ENCODE measurements around the gene AQP6.
A peak's percentile ranks its signal among the peaks of the same experiment; 100 is the strongest.

The AQP6 gene

DNA sequence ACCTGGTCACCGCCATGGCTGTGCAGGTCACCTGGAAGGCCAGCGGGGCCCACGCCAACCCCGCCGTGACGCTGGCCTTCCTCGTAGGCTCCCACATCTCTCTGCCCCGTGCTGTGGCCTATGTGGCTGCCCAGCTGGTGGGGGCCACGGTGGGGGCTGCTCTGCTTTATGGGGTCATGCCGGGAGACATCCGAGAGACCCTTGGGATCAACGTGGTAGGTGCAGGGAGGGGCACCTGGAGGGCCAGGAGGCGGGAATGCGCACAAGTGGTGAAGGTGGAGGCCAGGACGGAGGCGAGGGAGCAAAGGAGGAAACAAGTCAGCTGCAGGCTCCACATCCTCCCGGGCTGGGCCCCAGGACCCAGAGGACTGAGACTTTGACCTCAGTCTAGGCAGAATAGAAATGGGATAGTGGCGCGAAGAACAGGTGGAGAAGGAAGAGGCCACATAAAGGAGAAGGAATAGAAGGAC, 649 bp downstream of the AQP6 start:
- Histone ChIP-seq H3K36me3 (ENCODE audit: insufficient read depth, low read length) (no peaks in the 10 kb centered on the region), H3K4me3 (ENCODE audit: low read depth, low read length, poor library complexity, severe bottlenecking) (no peak overlapping the region), H4K20me1 (ENCODE audit: insufficient read depth, low read length) (no peaks in the 10 kb centered on the region), H3K27ac (ENCODE audit: low read depth, low read length, poor library complexity, severe bottlenecking) (no peak overlapping the region), H3K79me2 (ENCODE audit: insufficient read depth, low read length) (no peaks in the 10 kb centered on the region), H3K4me2 (ENCODE audit: low read length) (no peak overlapping the region), H2AFZ (ENCODE audit: low read length) (no peak overlapping the region), H3K27me3 (ENCODE audit: insufficient read depth, low read length) (no peaks in the 10 kb centered on the region), H3K9ac (ENCODE audit: low read length) (no peak overlapping the region), H3F3A (ENCODE audit: insufficient read depth, low read length) (no peaks in the 10 kb centered on the region), H3K9me3 (ENCODE audit: low read length) (no peaks in the 10 kb centered on the region), H3K4me1 (ENCODE audit: insufficient read depth, low read length, severe bottlenecking) (no peaks in the 10 kb centered on the region), H3K9me2 (ENCODE audit: low read depth, low read length) (no peaks in the 10 kb centered on the region)
- TF ChIP-seq EZH2 (IDR thresholded peaks at IDR 0.05; ENCODE audit: borderline replicate concordance, low read length): no peak
- TF ChIP-seq, protein P1, sequence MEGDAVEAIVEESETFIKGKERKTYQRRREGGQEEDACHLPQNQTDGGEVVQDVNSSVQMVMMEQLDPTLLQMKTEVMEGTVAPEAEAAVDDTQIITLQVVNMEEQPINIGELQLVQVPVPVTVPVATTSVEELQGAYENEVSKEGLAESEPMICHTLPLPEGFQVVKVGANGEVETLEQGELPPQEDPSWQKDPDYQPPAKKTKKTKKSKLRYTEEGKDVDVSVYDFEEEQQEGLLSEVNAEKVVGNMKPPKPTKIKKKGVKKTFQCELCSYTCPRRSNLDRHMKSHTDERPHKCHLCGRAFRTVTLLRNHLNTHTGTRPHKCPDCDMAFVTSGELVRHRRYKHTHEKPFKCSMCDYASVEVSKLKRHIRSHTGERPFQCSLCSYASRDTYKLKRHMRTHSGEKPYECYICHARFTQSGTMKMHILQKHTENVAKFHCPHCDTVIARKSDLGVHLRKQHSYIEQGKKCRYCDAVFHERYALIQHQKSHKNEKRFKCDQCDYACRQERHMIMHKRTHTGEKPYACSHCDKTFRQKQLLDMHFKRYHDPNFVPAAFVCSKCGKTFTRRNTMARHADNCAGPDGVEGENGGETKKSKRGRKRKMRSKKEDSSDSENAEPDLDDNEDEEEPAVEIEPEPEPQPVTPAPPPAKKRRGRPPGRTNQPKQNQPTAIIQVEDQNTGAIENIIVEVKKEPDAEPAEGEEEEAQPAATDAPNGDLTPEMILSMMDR (IDR thresholded peaks at IDR 0.05; ENCODE audit: low read length): no peak

DNA sequence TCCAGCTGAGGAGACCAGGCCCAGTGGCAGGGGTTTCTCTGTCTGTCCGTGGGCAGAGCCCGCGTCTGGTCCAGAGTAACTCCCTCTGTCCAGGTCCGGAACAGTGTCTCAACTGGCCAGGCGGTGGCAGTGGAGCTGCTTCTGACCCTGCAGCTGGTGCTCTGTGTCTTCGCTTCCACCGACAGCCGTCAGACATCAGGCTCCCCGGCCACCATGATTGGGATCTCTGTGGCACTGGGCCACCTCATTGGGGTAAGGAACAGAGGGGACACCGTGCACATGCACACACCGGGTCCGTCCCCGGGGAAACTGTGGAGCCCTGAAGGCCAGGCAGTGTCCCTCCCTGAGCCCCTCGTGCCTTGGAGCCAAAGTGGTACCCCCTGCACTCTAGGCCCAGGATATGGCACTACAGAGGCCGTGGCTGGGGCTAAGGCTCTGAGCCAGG, 1.5 kb downstream of the AQP6 start:
- no peak for TF ChIP-seq EZH2 (IDR thresholded peaks at IDR 0.05; ENCODE audit: borderline replicate concordance, low read length)
- TF ChIP-seq, protein P1 (IDR thresholded peaks at IDR 0.05; ENCODE audit: low read length): peak; percentile 14; the same call in 1 of the 2 replicates
- no peaks in the 10 kb centered on the region for H3K4me1 ChIP-seq (ENCODE audit: insufficient read depth, low read length, severe bottlenecking)
- no peak overlapping the region for H3K9ac ChIP-seq (ENCODE audit: low read length)
- H3K27ac ChIP-seq (ENCODE audit: low read depth, low read length, poor library complexity, severe bottlenecking): no peak overlapping the region
- no peaks in the 10 kb centered on the region for H3F3A ChIP-seq (ENCODE audit: insufficient read depth, low read length)
- no peak overlapping the region for H3K4me3 ChIP-seq (ENCODE audit: low read depth, low read length, poor library complexity, severe bottlenecking)
- H3K9me3 ChIP-seq (ENCODE audit: low read length): no peaks in the 10 kb centered on the region
- no peaks in the 10 kb centered on the region for H3K79me2 ChIP-seq (ENCODE audit: insufficient read depth, low read length)
- H4K20me1 ChIP-seq (ENCODE audit: insufficient read depth, low read length): no peaks in the 10 kb centered on the region
- H3K27me3 ChIP-seq (ENCODE audit: insufficient read depth, low read length): no peaks in the 10 kb centered on the region
- H3K9me2 ChIP-seq (ENCODE audit: low read depth, low read length): no peaks in the 10 kb centered on the region
- no peak overlapping the region for H3K4me2 ChIP-seq (ENCODE audit: low read length)
- no peaks in the 10 kb centered on the region for H3K36me3 ChIP-seq (ENCODE audit: insufficient read depth, low read length)
- no peak overlapping the region for H2AFZ ChIP-seq (ENCODE audit: low read length)

DNA sequence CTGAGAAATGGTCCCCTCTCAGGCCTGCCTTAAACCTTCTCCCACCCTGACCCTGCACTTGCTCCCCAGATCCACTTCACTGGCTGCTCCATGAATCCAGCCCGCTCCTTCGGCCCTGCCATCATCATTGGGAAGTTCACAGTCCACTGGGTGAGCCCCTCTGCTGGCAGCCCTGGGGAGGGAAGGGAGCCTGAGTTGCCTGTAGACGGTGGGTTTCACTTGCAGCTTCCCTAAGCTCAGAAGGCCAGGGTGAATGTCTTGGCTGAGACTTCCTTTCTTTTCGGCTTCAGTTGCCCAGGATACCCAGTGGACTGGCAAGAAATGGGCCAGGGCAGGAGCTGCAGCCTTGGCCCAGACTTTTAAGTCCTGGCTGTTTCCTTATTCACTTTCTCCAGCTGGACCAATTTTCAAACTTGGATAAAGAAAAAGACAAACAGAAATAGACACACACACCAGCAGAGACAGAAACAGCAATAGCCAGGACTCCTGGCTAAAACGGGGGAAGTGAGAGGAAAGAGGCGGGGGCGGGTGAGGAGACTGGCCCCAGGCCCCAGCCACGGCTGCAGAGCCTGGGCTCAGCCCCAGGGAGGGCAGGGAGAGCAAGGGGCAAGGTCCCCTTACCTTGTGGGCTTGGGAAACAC, 2.0 kb downstream of the AQP6 start:
- no peaks in the 10 kb centered on the region for H3K27me3 ChIP-seq (ENCODE audit: insufficient read depth, low read length)
- H3K9ac ChIP-seq (ENCODE audit: low read length): no peak overlapping the region
- H3K4me2 ChIP-seq (ENCODE audit: low read length): no peak overlapping the region
- H3K4me3 ChIP-seq (ENCODE audit: low read depth, low read length, poor library complexity, severe bottlenecking): no peak overlapping the region
- no peak overlapping the region for H2AFZ ChIP-seq (ENCODE audit: low read length)
- H3K9me2 ChIP-seq (ENCODE audit: low read depth, low read length): no peaks in the 10 kb centered on the region
- no peaks in the 10 kb centered on the region for H3K36me3 ChIP-seq (ENCODE audit: insufficient read depth, low read length)
- no peaks in the 10 kb centered on the region for H3K79me2 ChIP-seq (ENCODE audit: insufficient read depth, low read length)
- H3K9me3 ChIP-seq (ENCODE audit: low read length): no peaks in the 10 kb centered on the region
- TF ChIP-seq, protein P1 (IDR thresholded peaks at IDR 0.05; ENCODE audit: low read length): no peak
- no peak for TF ChIP-seq EZH2 (IDR thresholded peaks at IDR 0.05; ENCODE audit: borderline replicate concordance, low read length)
- H3K27ac ChIP-seq (ENCODE audit: low read depth, low read length, poor library complexity, severe bottlenecking): no peak overlapping the region
- no peaks in the 10 kb centered on the region for H4K20me1 ChIP-seq (ENCODE audit: insufficient read depth, low read length)
- H3K4me1 ChIP-seq (ENCODE audit: insufficient read depth, low read length, severe bottlenecking): no peaks in the 10 kb centered on the region
- no peaks in the 10 kb centered on the region for H3F3A ChIP-seq (ENCODE audit: insufficient read depth, low read length)

Measured in OCI-LY1 (cell line).